PC-3 (cell line): ENCODE results near the gene SMIM5. TPM values are rescaled to one million over a fixed set of nuclear protein-coding genes. Genes with fewer than 3 reads are reported as not detected.

Experiments used
- ATAC-seq: fragments of 200-7000 bp; cut with Tn5 transposase; 2 replicates; pipeline ENCODE4 v1.9.1; 2020; ENCODE audit warnings: mild to moderate bottlenecking, moderate library complexity
- BruUV-seq: library from RNA; stranded (reverse); fragments of 400-500 nt; replicated peaks from 2 replicates; lab custom pipeline; 2021; lab: Mats Ljungman, UMichigan
- CTCF ChIA-PET: fragments of 300-600 bp; sonication (Branson Sonifier 250); formaldehyde crosslinking; loops from one replicate; lab custom pipeline; 2022; ENCODE audit warnings: antibody characterized with exemption; lab: Charles Lee
- POLR2A ChIA-PET: fragments of 300-600 bp; sonication (Branson Sonifier 250); formaldehyde crosslinking; loops from one replicate; lab custom pipeline; 2022; ENCODE audit warnings: antibody characterized with exemption; ENCODE audit not compliant: unreplicated experiment; lab: Charles Lee
- DNase-seq: peaks from one replicate; pipeline ENCODE4 v3.0.0-alpha.2; 2015
- H2AFZ ChIP-seq: fragments of 300-600 bp; sonication (generic); 2 replicates; pipeline ENCODE4 v1.6.0; 2016; ENCODE audit warnings: antibody characterized with exemption, low read length
- H3F3A ChIP-seq: fragments of 300-600 bp; sonication (generic); one replicate; pipeline ENCODE4 v1.6.0; 2017; ENCODE audit warnings: antibody characterized with exemption, low read length, control low read depth, mild to moderate bottlenecking; ENCODE audit not compliant: unreplicated experiment
- H3K27ac ChIP-seq: fragments of 300-600 bp; sonication (generic); 2 replicates; pipeline ENCODE4 v1.5.1; 2016; ENCODE audit warnings: mild to moderate bottlenecking, low read length
- H3K27me3 ChIP-seq: fragments of 300-600 bp; sonication (generic); 2 replicates; pipeline ENCODE4 v1.6.1; 2016; ENCODE audit warnings: low read length, mixed read lengths
- H3K36me3 ChIP-seq: fragments of 300-600 bp; sonication (generic); 2 replicates; pipeline ENCODE4 v1.6.1; 2016; ENCODE audit warnings: low read depth, mixed run types, low read length, mixed read lengths
- H3K4me1 ChIP-seq: fragments of 300-600 bp; sonication (generic); 2 replicates; pipeline ENCODE4 v1.5.1; 2016; ENCODE audit warnings: low read length; ENCODE audit not compliant: insufficient read depth
- H3K4me2 ChIP-seq: fragments of 300-600 bp; sonication (generic); 2 replicates; pipeline ENCODE4 v1.6.0; 2016; ENCODE audit warnings: low read length
- H3K4me3 ChIP-seq: fragments of 300-600 bp; sonication (generic); 2 replicates; pipeline ENCODE4 v1.5.1; 2016; ENCODE audit warnings: mild to moderate bottlenecking, low read length, mixed read lengths
- H3K79me2 ChIP-seq: fragments of 300-600 bp; sonication (generic); 2 replicates; pipeline ENCODE4 v1.6.1; 2017; ENCODE audit warnings: low read length, mixed read lengths
- H3K9ac ChIP-seq: fragments of 300-600 bp; sonication (generic); 2 replicates; pipeline ENCODE4 v1.6.0; 2016; ENCODE audit warnings: mild to moderate bottlenecking, low read length
- H3K9me2 ChIP-seq: fragments of 300-600 bp; sonication (generic); replicated peaks from 2 replicates; pipeline ENCODE4 v1.6.1; 2016; ENCODE audit warnings: mixed run types, low read length, mixed read lengths
- H3K9me3 ChIP-seq: fragments of 300-600 bp; sonication (generic); 2 replicates; pipeline ENCODE4 v1.6.1; 2016; ENCODE audit warnings: low read length, mixed read lengths
- H4K20me1 ChIP-seq: fragments of 300-600 bp; sonication (generic); 2 replicates; pipeline ENCODE4 v1.6.1; 2016; ENCODE audit warnings: low read length, mixed read lengths
- EZH2 ChIP-seq: fragments of 300-600 bp; sonication (generic); IDR thresholded peaks from one replicate; pipeline ENCODE4 v1.6.1; 2017; ENCODE audit warnings: antibody characterized with exemption, mild to moderate bottlenecking, low read length; ENCODE audit not compliant: unreplicated experiment
- EZH2phosphoT487 ChIP-seq: fragments of 300-600 bp; sonication (generic); IDR thresholded peaks from 2 replicates; pipeline ENCODE4 v1.6.1; 2018; ENCODE audit warnings: mild to moderate bottlenecking, antibody characterized with exemption, low read length, borderline replicate concordance
- intact Hi-C: fragments of 100-400 bp; cut with micrococcal nuclease; formaldehyde crosslinking; loops from 2 replicates; pipeline ENCODE4 v1.9.0; 2023
- total RNA-seq: library from RNA; depleted of rRNA; stranded (reverse); fragments of >200 nt; gene quantifications from 2 replicates; pipeline ENCODE4 v1.2.3, GENCODE V29; 2014
- TF ChIP-seq, protein P1 (sequence below): fragments of 300-600 bp; sonication (generic); conservative IDR thresholded peaks from 2 replicates; pipeline ENCODE4 v1.5.1; 2017; ENCODE audit warnings: antibody characterized with exemption, low read depth, mild to moderate bottlenecking, low read length

Gene SMIM5
- total RNA-seq, 1 experiment from 2014 or later, result 2.3 TPM

DNA sequence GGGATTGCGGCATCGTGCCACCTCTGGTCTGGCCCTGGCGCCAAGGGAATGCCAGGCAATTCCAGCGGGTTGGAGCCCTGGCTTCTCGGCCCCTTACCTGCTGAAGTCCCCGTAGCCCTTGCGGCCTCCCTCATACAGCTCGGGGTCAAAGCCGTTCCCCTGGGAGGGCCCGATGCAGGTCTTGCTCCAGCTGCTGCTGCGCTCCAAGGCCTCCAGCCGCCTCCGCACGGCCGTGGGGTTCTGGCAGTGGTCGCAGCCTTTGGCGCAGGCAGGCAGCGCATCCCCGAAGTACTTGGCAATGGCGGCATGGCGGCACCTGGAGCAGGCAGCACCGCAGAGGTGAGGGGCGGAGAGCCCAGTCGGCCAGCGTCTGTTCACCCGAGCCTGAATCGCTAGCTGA lies 1.9 kb upstream of the SMIM5 start:
- Histone ChIP-seq H4K20me1 (no peaks in the 10 kb centered on the region), H3K27ac (no peak overlapping the region), H3K79me2 (no peaks in the 10 kb centered on the region), H3K4me1 (peaks cover 16% of the 10 kb centered on the region), H3K9ac (no peak overlapping the region), H3K4me2 (no peak overlapping the region), H3K36me3 (no peaks in the 10 kb centered on the region), H3K9me2 (no peaks in the 10 kb centered on the region), H2AFZ (no peak overlapping the region), H3F3A (no peaks in the 10 kb centered on the region), H3K4me3 (no peak overlapping the region), H3K27me3 (no peaks in the 10 kb centered on the region), H3K9me3 (no peaks in the 10 kb centered on the region)
- no peak for ATAC-seq
- no peak for DNase-seq
- TF ChIP-seq EZH2phosphoT487 (no peak), EZH2 (no peak)
- TF ChIP-seq, protein P1, sequence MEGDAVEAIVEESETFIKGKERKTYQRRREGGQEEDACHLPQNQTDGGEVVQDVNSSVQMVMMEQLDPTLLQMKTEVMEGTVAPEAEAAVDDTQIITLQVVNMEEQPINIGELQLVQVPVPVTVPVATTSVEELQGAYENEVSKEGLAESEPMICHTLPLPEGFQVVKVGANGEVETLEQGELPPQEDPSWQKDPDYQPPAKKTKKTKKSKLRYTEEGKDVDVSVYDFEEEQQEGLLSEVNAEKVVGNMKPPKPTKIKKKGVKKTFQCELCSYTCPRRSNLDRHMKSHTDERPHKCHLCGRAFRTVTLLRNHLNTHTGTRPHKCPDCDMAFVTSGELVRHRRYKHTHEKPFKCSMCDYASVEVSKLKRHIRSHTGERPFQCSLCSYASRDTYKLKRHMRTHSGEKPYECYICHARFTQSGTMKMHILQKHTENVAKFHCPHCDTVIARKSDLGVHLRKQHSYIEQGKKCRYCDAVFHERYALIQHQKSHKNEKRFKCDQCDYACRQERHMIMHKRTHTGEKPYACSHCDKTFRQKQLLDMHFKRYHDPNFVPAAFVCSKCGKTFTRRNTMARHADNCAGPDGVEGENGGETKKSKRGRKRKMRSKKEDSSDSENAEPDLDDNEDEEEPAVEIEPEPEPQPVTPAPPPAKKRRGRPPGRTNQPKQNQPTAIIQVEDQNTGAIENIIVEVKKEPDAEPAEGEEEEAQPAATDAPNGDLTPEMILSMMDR, result no peak
- BruUV-seq, result no TSS peak
- ChIA-PET CTCF (no interaction called here), POLR2A (no interaction called here)
- intact Hi-C loops, result loop anchor here (5.0 kb wide), 1 partner anchor 114 kb away; the partner anchor contains the start of genes CASKIN2 and TSEN54

DNA sequence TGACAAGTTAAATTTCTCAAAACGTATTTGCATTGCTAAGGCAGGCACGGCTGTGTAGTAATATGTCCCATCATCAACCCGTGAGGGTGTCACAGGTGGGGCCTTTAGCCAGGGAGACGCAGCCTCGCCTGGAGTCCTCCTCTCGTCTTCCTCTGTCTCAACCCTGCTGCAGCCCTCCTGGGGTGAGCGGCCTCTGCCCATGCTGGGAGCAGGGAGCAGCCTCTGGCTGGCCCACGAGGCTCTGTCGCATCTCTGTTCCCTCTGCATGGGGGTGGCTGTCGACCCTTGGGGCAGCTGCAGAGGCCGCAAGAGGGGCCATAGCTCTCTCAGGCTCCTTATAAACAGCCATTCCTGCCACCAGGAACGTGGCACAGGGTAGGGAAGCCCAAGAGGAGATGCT lies 806 bp upstream of the SMIM5 start:
- BruUV-seq, result no TSS peak
- no peaks in the 10 kb centered on the region for H3K27me3 ChIP-seq
- ChIA-PET POLR2A (interaction anchor here (0.6 to 1.4 kb wide), 3 partner anchors 14 to 63 kb away, joined by 3 to 6 read pairs (median 5); partner anchors contain the start of genes RECQL5 and SAP30BP), CTCF (interaction anchor here (0.6 to 2.7 kb wide), 17 partner anchors 12 to 316 kb away, joined by 3 to 83 read pairs (median 5); partner anchors contain the start of genes RECQL5, TMEM94 and TSEN54)
- no peak overlapping the region for H3K9ac ChIP-seq
- no peak overlapping the region for H2AFZ ChIP-seq
- H3K9me2 ChIP-seq, result no peaks in the 10 kb centered on the region
- no peaks in the 10 kb centered on the region for H3K9me3 ChIP-seq
- no peaks in the 10 kb centered on the region for H3K79me2 ChIP-seq
- ATAC-seq (no peak), DNase-seq (no peak)
- H3K4me2 ChIP-seq, result no peak overlapping the region
- no peaks in the 10 kb centered on the region for H3K36me3 ChIP-seq
- H4K20me1 ChIP-seq, result no peaks in the 10 kb centered on the region
- H3K27ac ChIP-seq, result no peak overlapping the region
- TF ChIP-seq, protein P1, result no peak
- no peak for TF ChIP-seq EZH2
- H3K4me3 ChIP-seq, result no peak overlapping the region
- no peaks in the 10 kb centered on the region for H3F3A ChIP-seq
- intact Hi-C loops, result loop anchor here (5.0 kb wide), 1 partner anchor 115 kb away; the partner anchor contains the start of genes CASKIN2 and TSEN54
- H3K4me1 ChIP-seq, result peaks cover 16% of the 10 kb centered on the region
